Heart left ventricle (tissue), 16 donors: ENCODE data around the gene ZNF837. TPM values are rescaled to one million over a fixed set of nuclear protein-coding genes. Genes with fewer than 3 reads are reported as not detected.

Experiments used
- ATAC-seq, 4 donors: fragments of 200-7000 bp; cut with Tn5 transposase; one replicate each; pipeline ENCODE4 v1.9.1; 2020 to 2022; ENCODE audit warnings: moderate library complexity in 4 of 4, mild to moderate bottlenecking in 3 of 4, moderate number of reproducible peaks in 1 of 4
- DNase-seq, 5 donors: peaks; one replicate each; pipeline ENCODE4 v3.0.0-alpha.2; 2020
- H3K27ac ChIP-seq, 12 donors: fragments of 200-600 bp; sonication (generic) in 4 of 12; one replicate each; pipeline versions ENCODE4 v1.5.0 to v1.8.0; 2016 to 2022; ENCODE audit warnings: mild to moderate bottlenecking in 2 of 12
- H3K27me3 ChIP-seq, 9 donors: fragments of 200-600 bp; sonication (generic) in 2 of 9; one replicate each; pipeline versions ENCODE4 v1.5.1 to v1.8.0; 2016 to 2022; ENCODE audit warnings: mild to moderate bottlenecking in 3 of 9
- H3K36me3 ChIP-seq, 9 donors: fragments of 200-600 bp; sonication (generic) in 2 of 9; one replicate each; pipeline versions ENCODE4 v1.5.0 to v1.8.0; 2018 to 2022; ENCODE audit warnings: mild to moderate bottlenecking in 2 of 9
- H3K4me1 ChIP-seq, 12 donors: fragments of 200-600 bp; sonication (generic) in 4 of 12; one replicate each; pipeline versions ENCODE4 v1.5.0 to v1.8.0; 2016 to 2022; ENCODE audit warnings: mild to moderate bottlenecking in 3 of 12
- H3K4me3 ChIP-seq, 12 donors: fragments of 200-600 bp; sonication (generic) in 4 of 12; one replicate each; pipeline versions ENCODE4 v1.5.0 to v1.8.0; 2017 to 2022; ENCODE audit warnings: mild to moderate bottlenecking in 9 of 12, moderate library complexity in 4 of 12
- H3K9me3 ChIP-seq, 12 donors: fragments of 200-600 bp; sonication (generic) in 4 of 12; one replicate each; pipeline versions ENCODE4 v1.5.0 to v1.8.0; 2016 to 2022; ENCODE audit warnings: mild to moderate bottlenecking in 1 of 12
- POLR2A ChIP-seq, 2 donors: fragments of 450-650 bp; IDR thresholded peaks; one replicate each; pipeline ENCODE4 v1.6.1; 2017; ENCODE audit warnings: antibody characterized with exemption in 2 of 2, mild to moderate bottlenecking in 2 of 2, moderate library complexity in 2 of 2
- WGBS, 4 donors: extraction: QIAGEN DNeasy Blood & Tissue Kit in 2 of 4; methylation state at CpG; one replicate each; pipeline versions ENCODE4 v1.1.5 to v1.1.7; 2013 to 2018; 5-methylcytosine and 5-hydroxymethylcytosine counted together
- intact Hi-C, 10 donors: fragments of 100-400 bp; cut with DNase I; formaldehyde crosslinking; loops; one replicate each; pipeline versions ENCODE4 v1.11.1 to v1.14.2; 2022
- polyA plus RNA-seq, 2 donors: library from polyadenylated mRNA; stranded (reverse); fragments of 200-250 nt; gene quantifications; one replicate each; pipeline ENCODE4 v1.2.3, GENCODE V29; 2013
- total RNA-seq, 9 donors: library from RNA; depleted of rRNA in 2 of 9; stranded (reverse); fragments of >200 nt in 2 of 9; fragmentation: NEBNext Ultra II Directional in 3 of 9; extraction: Animal tissue kit (Norgen Biotek cat#: 25700) in 3 of 9; gene quantifications; one replicate each; pipeline versions ENCODE4 v1.1.0 to v1.2.4, GENCODE V29; 2016 to 2023
- TF ChIP-seq, protein P1 (sequence below), 12 donors: fragments of 200-600 bp; sonication (generic) in 4 of 12; IDR thresholded peaks; one replicate each; pipeline versions ENCODE4 v1.5.0 to v1.8.0; 2018 to 2022; ENCODE audit warnings: antibody characterized with exemption in 12 of 12, mild to moderate bottlenecking in 5 of 12
- donor health status: ischemic (EF 13 %, LVEDD 7.1; RV severe dilation, severe dysfunction).
- donor health status: healthy with polysubstance abuse.
- donor health status: DM: no; HTN: yes; CAD: no.
- donor health status: DM: no; HTN: no; CAD: no.
- donor health status: ischemic (EF 25% LVEDD 6.9; RV normal size, moderate dysfunction).
- donor health status: ischemic (EF 25% LVEDD 5.7; RV mildly dilated, moderate dysfunction).
- donor health status: healthy.
- donor health status: DM: yes; HTN: yes; CAD: no.
- donor health status: ischemic (EF 35%, LVEDD 5.7; RV mildly dilated, moderate dysfunction).
- donor health status: nonischemic (EF 11% LVEDD 7.7; RV severe dilation, severe dysfunction).
- donor health status: DM: yes; HTN: yes; CAD: no.
- donor health status: PGD.
- donor health status: ischemic (EF 29% LVEDD 5.4; RV normal size, mild dysfunction).
- donor health status: nonischemic (EF 23%, LVEDD 6.1; RV moderate dilation, normal function).

Gene ZNF837
- total and polyA plus RNA-seq, 11 donors = 0.17 to 0.75 (median 0.57) TPM; not detected in 2

DNA sequence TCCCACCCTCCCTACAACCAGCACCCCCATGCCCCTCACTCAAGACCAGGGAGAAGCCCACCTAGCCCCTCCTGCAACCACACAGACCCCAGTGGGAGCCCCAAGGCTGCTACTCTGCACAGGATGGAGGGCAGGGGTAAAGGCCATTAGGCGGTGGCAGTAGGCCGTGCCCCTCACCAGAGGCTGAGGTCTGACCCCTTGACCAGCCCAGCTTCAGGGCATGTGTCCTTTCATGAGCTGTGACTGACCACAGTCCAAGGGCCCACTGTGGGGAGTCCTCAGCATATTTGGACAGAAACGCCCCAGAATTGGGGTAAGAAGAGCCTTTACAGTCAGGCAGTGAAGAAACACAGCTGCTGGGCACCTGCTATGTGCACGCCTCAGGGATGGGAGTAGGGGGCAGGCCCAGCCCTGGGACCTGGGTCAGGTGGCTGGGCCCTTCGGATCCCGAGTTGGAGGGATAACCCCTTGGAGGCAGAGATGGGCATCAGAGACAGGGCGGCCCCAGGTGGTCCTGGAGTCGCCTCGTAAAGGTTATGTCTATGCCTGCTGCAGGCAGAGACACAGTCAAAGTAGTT lies 4.6 kb upstream of the ZNF837 start:
- Histone ChIP-seq H3K27ac (peak overlapping the region in 7 of 12 donors; percentile 90 to 98 (median 96)), H3K4me3 (peak overlapping the region in 8 of 12 donors; percentile 60 to 99 (median 82)), H3K27me3 (no peaks in the 10 kb centered on the region), H3K4me1 (peaks cover 5 to 44% (median 34%) of the 10 kb centered on the region in 12 donors), H3K9me3 (no peaks in the 10 kb centered on the region), H3K36me3 (peaks cover 0 to 25% (median 23%) of the 10 kb centered on the region in 9 donors)
- no peak for ATAC-seq
- TF ChIP-seq, protein P1, sequence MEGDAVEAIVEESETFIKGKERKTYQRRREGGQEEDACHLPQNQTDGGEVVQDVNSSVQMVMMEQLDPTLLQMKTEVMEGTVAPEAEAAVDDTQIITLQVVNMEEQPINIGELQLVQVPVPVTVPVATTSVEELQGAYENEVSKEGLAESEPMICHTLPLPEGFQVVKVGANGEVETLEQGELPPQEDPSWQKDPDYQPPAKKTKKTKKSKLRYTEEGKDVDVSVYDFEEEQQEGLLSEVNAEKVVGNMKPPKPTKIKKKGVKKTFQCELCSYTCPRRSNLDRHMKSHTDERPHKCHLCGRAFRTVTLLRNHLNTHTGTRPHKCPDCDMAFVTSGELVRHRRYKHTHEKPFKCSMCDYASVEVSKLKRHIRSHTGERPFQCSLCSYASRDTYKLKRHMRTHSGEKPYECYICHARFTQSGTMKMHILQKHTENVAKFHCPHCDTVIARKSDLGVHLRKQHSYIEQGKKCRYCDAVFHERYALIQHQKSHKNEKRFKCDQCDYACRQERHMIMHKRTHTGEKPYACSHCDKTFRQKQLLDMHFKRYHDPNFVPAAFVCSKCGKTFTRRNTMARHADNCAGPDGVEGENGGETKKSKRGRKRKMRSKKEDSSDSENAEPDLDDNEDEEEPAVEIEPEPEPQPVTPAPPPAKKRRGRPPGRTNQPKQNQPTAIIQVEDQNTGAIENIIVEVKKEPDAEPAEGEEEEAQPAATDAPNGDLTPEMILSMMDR (IDR thresholded peaks at IDR 0.05) = no peak
- TF ChIP-seq POLR2A (IDR thresholded peaks at IDR 0.05) = no peak
- no peak for DNase-seq
- intact Hi-C loops = no loop called here
- 87 to 93% (median 88%) methylated on average over 8 to 9 of the region's 9 CpGs for WGBS, 4 donors

DNA sequence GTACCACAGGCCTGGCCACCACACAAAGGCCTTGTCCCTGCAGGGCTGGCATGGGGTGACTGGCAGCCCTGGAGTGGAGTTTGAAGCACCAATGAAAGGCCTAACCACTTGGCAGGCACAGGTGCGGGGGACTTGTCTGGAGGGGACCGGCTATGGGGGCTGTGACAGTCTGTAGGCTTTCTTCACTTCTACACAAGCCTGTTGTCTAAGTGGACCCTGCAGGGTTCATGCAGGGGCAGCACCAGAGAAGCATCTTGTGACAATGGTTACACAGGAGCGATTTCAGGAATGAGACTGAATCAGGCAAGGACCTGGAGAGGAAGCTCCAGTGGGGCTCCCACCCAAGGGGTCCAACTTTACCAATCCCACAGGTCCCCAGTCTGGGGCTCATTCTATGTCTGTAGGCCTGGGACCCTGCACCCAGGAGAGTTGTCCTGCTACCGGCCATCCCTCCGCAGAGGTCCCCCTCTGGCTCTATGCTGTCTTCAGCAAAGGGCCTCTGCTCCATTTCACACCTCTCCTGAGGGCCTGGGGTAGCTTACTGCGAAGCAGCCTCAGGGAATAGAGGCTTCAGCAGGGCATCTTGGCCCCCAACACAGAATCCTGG lies 2.3 kb upstream of the ZNF837 start:
- peaks cover 0 to 2% (median 0%) of the 10 kb centered on the region in 9 donors for H3K36me3 ChIP-seq
- WGBS, 4 donors = 86 to 91% (median 90%) methylated on average over 6 of the region's 6 CpGs
- DNase-seq = no peak
- H3K9me3 ChIP-seq = no peaks in the 10 kb centered on the region
- TF ChIP-seq POLR2A (IDR thresholded peaks at IDR 0.05) = no peak
- TF ChIP-seq, protein P1 (IDR thresholded peaks at IDR 0.05) = no peak
- peaks cover 5 to 49% (median 36%) of the 10 kb centered on the region in 12 donors for H3K4me1 ChIP-seq
- ATAC-seq = no peak
- intact Hi-C loops = loop anchor here in 1 of 10 donors (5.0 kb wide), 1 partner anchor 56 kb away; the partner anchor contains the start of gene ZSCAN22
- H3K4me3 ChIP-seq = no peak overlapping the region
- no peaks in the 10 kb centered on the region for H3K27me3 ChIP-seq
- no peak overlapping the region for H3K27ac ChIP-seq

DNA sequence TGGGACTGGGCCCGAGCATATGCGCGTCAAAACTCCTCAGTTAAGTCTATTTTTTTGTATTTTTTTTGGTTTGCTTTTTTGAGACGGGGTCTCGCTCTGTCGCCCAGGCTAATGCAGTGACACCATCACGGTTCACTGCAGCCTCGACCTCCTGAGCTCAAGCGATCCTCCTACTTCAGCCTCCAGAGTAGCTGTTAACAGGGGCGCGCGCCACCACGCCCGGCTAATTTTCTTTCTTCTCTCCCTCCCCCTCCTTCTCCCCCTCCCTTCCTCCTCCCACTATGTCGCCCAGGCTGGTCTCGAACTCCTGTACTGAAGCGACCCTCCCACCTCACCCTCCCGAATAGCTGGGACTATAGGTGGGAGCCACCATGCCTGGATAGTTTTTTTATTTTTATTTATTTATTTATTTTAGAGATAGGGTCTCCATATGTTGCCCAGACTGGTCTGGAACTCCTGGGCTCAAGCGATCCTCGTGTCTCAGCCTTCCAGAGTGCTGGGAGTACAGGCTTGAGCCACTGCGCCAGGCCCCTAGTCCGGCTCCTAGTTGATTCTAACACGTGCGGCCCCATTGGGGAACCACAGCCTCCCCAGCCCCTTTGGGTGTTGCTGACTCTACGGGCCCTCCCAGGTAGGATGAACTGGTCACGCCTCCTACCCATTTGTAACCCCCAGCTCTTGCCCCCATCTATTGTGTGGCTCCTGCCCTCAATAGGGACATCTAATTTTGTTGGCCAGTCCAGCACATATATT lies 806 bp upstream of the ZNF837 start:
- peak overlapping the region; percentile 57 to 94 (median 83) for H3K4me3 ChIP-seq
- no peak for ATAC-seq
- WGBS, 4 donors = 31 to 39% (median 34%) methylated on average over 26 of the region's 26 CpGs
- intact Hi-C loops = loop anchor here in 3 of 10 donors (1.0 to 5.0 kb wide), 4 partner anchors 20 to 59 kb away; partner anchors contain the start of genes ZSCAN22 (in 2 of the 3) and ZNF132 (in 1 of the 3)
- H3K4me1 ChIP-seq = peaks cover 2 to 40% (median 30%) of the 10 kb centered on the region in 12 donors
- no peaks in the 10 kb centered on the region for H3K36me3 ChIP-seq
- H3K9me3 ChIP-seq = no peaks in the 10 kb centered on the region
- peak in 1 of 5 donors; percentile 58 for DNase-seq
- TF ChIP-seq, protein P1 (IDR thresholded peaks at IDR 0.05) = no peak
- no peak for TF ChIP-seq POLR2A (IDR thresholded peaks at IDR 0.05)
- H3K27me3 ChIP-seq = no peaks in the 10 kb centered on the region
- peak overlapping the region in 10 of 12 donors; percentile 91 to 98 (median 95) for H3K27ac ChIP-seq
